K562 (cell line): ENCODE results near the gene RNF212B. TPM values are rescaled to one million over a fixed set of nuclear protein-coding genes. Genes with fewer than 3 reads are reported as not detected.

Source experiments
- ATAC-seq: fragments of 200-7000 bp; cut with Tn5 transposase; 3 replicates; pipeline ENCODE4 v1.9.1; 2020; ENCODE audit warnings: moderate library complexity
- BruUV-seq: library from RNA; stranded (reverse); fragments of 400-500 nt; replicated peaks from 2 replicates; lab custom pipeline; 2021; lab: Mats Ljungman, UMichigan
- CTCF ChIA-PET: fragments of 300-600 bp; formaldehyde crosslinking; extraction: SDS; loops from one replicate; lab custom pipeline; 2021; ENCODE audit warnings: low intra/inter-chr PET ratio; lab: Yijun Ruan, JAX
- POLR2A ChIA-PET: fragments of 300-600, 350-650 bp; sonication (Branson Sonifier 250); formaldehyde crosslinking; extraction: SDS; loops from one replicate; lab custom pipeline; 2021; ENCODE audit warnings: antibody characterized with exemption, inconsistent platforms; lab: Yijun Ruan, JAX
- DNase-seq, 4 experiments: peaks; one replicate each; pipeline versions ENCODE4 v3.0.0 to v3.0.0-alpha.2; 2011 to 2018; ENCODE audit warnings: low spot score in 3 of 4, mixed read lengths in 3 of 4; ENCODE audit errors: extremely low read depth in 1 of 4
- FAIRE-seq: peaks from 2 replicates; lab custom pipeline; 2011; peaks lifted over from hg19 to GRCh38; lab: Jason Lieb, UNC
- H2AFZ ChIP-seq: 2 replicates; pipeline ENCODE4 v1.6.0; 2011; ENCODE audit warnings: low read depth, low read length, control low read depth, inconsistent platforms
- H3K27ac ChIP-seq: fragments of 200-600 bp; 3 replicates; pipeline ENCODE4 v1.8.0; 2011; ENCODE audit warnings: low read depth, mild to moderate bottlenecking, control low read depth, inconsistent platforms, low read length, moderate library complexity, mixed read lengths; ENCODE audit errors: extremely low read depth
- H3K27me3 ChIP-seq, 2 experiments: fragments of 300-600 bp in 1 of 2; 2 replicates in 1 of 2; 3 replicates in 1 of 2; pipeline versions ENCODE4 v1.6.0 to v1.8.0; 2011; ENCODE audit warnings: inconsistent platforms in 2 of 2, low read length in 2 of 2, mild to moderate bottlenecking in 1 of 2, mixed read lengths in 1 of 2, moderate library complexity in 1 of 2; ENCODE audit not compliant: control insufficient read depth in 2 of 2, insufficient read depth in 2 of 2
- H3K36me3 ChIP-seq: fragments of 300-600 bp; 3 replicates; pipeline ENCODE4 v1.8.0; 2011; ENCODE audit warnings: mild to moderate bottlenecking, low read length, inconsistent platforms; ENCODE audit not compliant: control insufficient read depth, insufficient read depth
- H3K4me1 ChIP-seq, 2 experiments: fragments of 200-600 bp in 1 of 2; replicated peaks in 1 of 2; 2 replicates in 1 of 2; 3 replicates in 1 of 2; pipeline versions ENCODE4 v1.5.1 to v1.8.0; 2011; ENCODE audit warnings: inconsistent platforms in 2 of 2, low read length in 2 of 2, mild to moderate bottlenecking in 1 of 2, mixed read lengths in 1 of 2, moderate library complexity in 1 of 2; ENCODE audit not compliant: control insufficient read depth in 2 of 2, insufficient read depth in 2 of 2
- H3K4me2 ChIP-seq: 2 replicates; pipeline ENCODE4 v1.6.1; 2011; ENCODE audit warnings: low read length, control low read depth, inconsistent platforms, mixed read lengths; ENCODE audit not compliant: insufficient read depth
- H3K4me3 ChIP-seq: fragments of 200-600 bp; sonication (generic), shearing (Covaris generic); 2 replicates; pipeline ENCODE4 v1.5.1; 2016; ENCODE audit warnings: control low read depth, inconsistent platforms
- H3K79me2 ChIP-seq: fragments of 200-600 bp; 3 replicates; pipeline ENCODE4 v1.8.0; 2011; ENCODE audit warnings: low read length, inconsistent platforms; ENCODE audit not compliant: control insufficient read depth, insufficient read depth
- H3K9ac ChIP-seq, 2 experiments: 2 replicates each; pipeline versions ENCODE4 v1.6.0 to v1.6.1; 2011; ENCODE audit warnings: low read depth in 2 of 2, low read length in 2 of 2, control low read depth in 1 of 2, inconsistent platforms in 1 of 2, mild to moderate bottlenecking in 1 of 2, mixed read lengths in 1 of 2; ENCODE audit not compliant: insufficient read depth in 1 of 2
- H3K9me1 ChIP-seq: one replicate; pipeline ENCODE4 v1.6.0; 2011; ENCODE audit warnings: inconsistent platforms, mild to moderate bottlenecking, low read length, moderate library complexity; ENCODE audit not compliant: control insufficient read depth, insufficient read depth
- H3K9me3 ChIP-seq: replicated peaks from 2 replicates; pipeline ENCODE4 v1.5.1; 2011; ENCODE audit warnings: low read depth, low read length, inconsistent platforms; ENCODE audit not compliant: control insufficient read depth, insufficient read depth
- H4K20me1 ChIP-seq: replicated peaks from 2 replicates; pipeline ENCODE4 v1.6.1; 2011; ENCODE audit warnings: low read length, inconsistent platforms, mixed read lengths; ENCODE audit not compliant: control insufficient read depth, insufficient read depth
- ATF4 ChIP-seq: fragments of 450-650 bp; formaldehyde crosslinking; IDR thresholded peaks from 2 replicates; pipeline ENCODE4 v1.4.0; 2022; ENCODE audit warnings: mild to moderate bottlenecking, moderate library complexity
- C11orf30 ChIP-seq: fragments of 450-650 bp; IDR thresholded peaks from 2 replicates; pipeline ENCODE4 v1.6.1; 2016; ENCODE audit warnings: low read depth, mild to moderate bottlenecking
- CBFA2T3 ChIP-seq: fragments of 450-650 bp; IDR thresholded peaks from 2 replicates; pipeline ENCODE4 v1.6.1; 2017
- CREB3 ChIP-seq: fragments of 450-650 bp; conservative IDR thresholded peaks from 2 replicates; pipeline ENCODE4 v1.6.1; 2016; ENCODE audit warnings: missing genetic modification characterization, low read depth, mild to moderate bottlenecking, missing compliant biosample characterization, moderate library complexity
- ILK ChIP-seq: fragments of 450-650 bp; IDR thresholded peaks from 2 replicates; pipeline ENCODE4 v1.6.1; 2016; ENCODE audit warnings: missing genetic modification characterization, low read depth, mild to moderate bottlenecking, missing compliant biosample characterization, moderate library complexity, borderline replicate concordance
- MTA3 ChIP-seq: fragments of 450-650 bp; formaldehyde crosslinking; IDR thresholded peaks from 2 replicates; pipeline ENCODE4 v1.6.1; 2017; ENCODE audit warnings: mild to moderate bottlenecking, borderline replicate concordance
- POLR2A ChIP-seq: fragments of 450-650 bp; conservative IDR thresholded peaks from 2 replicates; pipeline ENCODE4 v1.6.1; 2016
- XRCC5 ChIP-seq: fragments of 200-400 bp; formaldehyde crosslinking; IDR thresholded peaks from 2 replicates; pipeline ENCODE4 v1.6.1; 2017; ENCODE audit warnings: low read depth, mild to moderate bottlenecking, low read length
- ZNF316 ChIP-seq: fragments of 450-650 bp; IDR thresholded peaks from 2 replicates; pipeline ENCODE4 v1.6.1; 2016
- in situ Hi-C: fragments of 300-500 bp; cut with MboI; formaldehyde crosslinking; loops from 4 replicates; pipeline ENCODE4 v1.15.0; 2018; ENCODE audit warnings: inconsistent platforms, mixed read lengths
- intact Hi-C: fragments of 100-400 bp; cut with micrococcal nuclease; formaldehyde crosslinking; loops from 2 replicates; pipeline ENCODE4 v1.14.2; 2022
- polyA plus RNA-seq, 8 experiments: library from polyadenylated mRNA; depleted of rRNA in 4 of 8; stranded (reverse) in 5 of 8; unstranded in 3 of 8; fragments of >200 nt; fragmentation: Nextera tagmentation in 2 of 8; fragmentation: Illumina TruSeq in 1 of 8; extraction: Ambion mirVana in 2 of 8; extraction: Trizol in 1 of 8; gene quantifications; 2 replicates each; pipeline versions ENCODE4 v1.2.1 to v1.2.3, GENCODE V29; 2011 to 2014; ENCODE audit warnings: inconsistent platforms in 1 of 8, missing spikeins in 1 of 8
- total RNA-seq, 7 experiments: library from RNA; depleted of rRNA in 6 of 7; stranded (reverse); fragments of >200 nt in 6 of 7; fragmentation: Illumina TruSeq in 2 of 7; extraction: Trizol in 2 of 7; gene quantifications; 2 replicates each; pipeline versions ENCODE4 v1.2.1 to v1.2.3, GENCODE V29; 2011 to 2021; ENCODE audit warnings: low replicate concordance in 1 of 7

RNF212B gene
- total and polyA plus RNA-seq, 9 of the 15 experiments (the other 6 are each of a cell fraction or from before 2014, with no cell fraction given) = 0.15 to 0.43 (median 0.27) TPM; not detected in 3

GRCh38 chr14:23243066-23243465 is 5.3 kb downstream of the RNF212B start (continued):
- TF ChIP-seq CREB3 (no peak), CBFA2T3 (0 out of 2 replicates have a peak, but pooled peaks have one; percentile 9), POLR2A (no peak), ILK (tag) (no peak), ATF4 (CRISPR knock-in tag) (no peak)
- TF ChIP-seq, all 486 proteins: peak for 2

GRCh38 chr14:23245282-23245681 is 7.5 kb downstream of the RNF212B start:
- Histone ChIP-seq H3K27me3 (no peaks in the 10 kb centered on the region), H2AFZ (no peak overlapping the region), H4K20me1 (no peaks in the 10 kb centered on the region), H3K79me2 (no peaks in the 10 kb centered on the region), H3K36me3 (no peaks in the 10 kb centered on the region), H3K4me3 (no peak overlapping the region), H3K9me1 (no peaks in the 10 kb centered on the region), H3K9ac (no peak overlapping the region), H3K27ac (no peak overlapping the region), H3K9me3 (no peaks in the 10 kb centered on the region), H3K4me2 (no peak overlapping the region), H3K4me1 (no peaks in the 10 kb centered on the region; a peak in 3 of 5 replicates)
- TF ChIP-seq ZNF316 (peak; percentile 29; the same call in 1 of the 2 replicates), XRCC5 (no peak), MTA3 (no peak), C11orf30 (peak; percentile 16; the same call in 1 of the 2 replicates)
- FAIRE-seq = peak; percentile 42
- in situ Hi-C loops = no loop called here
- CTCF ChIA-PET = no interaction called here
- intact Hi-C loops = no loop called here
- POLR2A ChIA-PET = interaction anchor here (0.8 to 2.0 kb wide), 4 partner anchors 8 to 21 kb away, joined by 3 to 6 read pairs (median 4); partner anchors contain the start of gene RNF212B
- no TSS peak for BruUV-seq
- ATAC-seq = no peak
- no peak for DNase-seq
